Fibroblast of skin of abdomen (primary cell): ENCODE measurements around the gene ACTR6.
A peak's percentile ranks its signal among the peaks of the same experiment; 100 is the strongest.

Experiments used
- DNase-seq: peaks from one replicate; pipeline ENCODE4 v3.0.0-alpha.2; 2013

Gene ACTR6

GRCh38 chr12:100267603-100268281 lies 67.1 kb downstream of the ACTR6 start:
- DNase-seq, result peak; percentile 14

GRCh38 chr12:100268835-100269564 lies 68.4 kb downstream of the ACTR6 start:
- DNase-seq, result peak; percentile 10

DNA sequence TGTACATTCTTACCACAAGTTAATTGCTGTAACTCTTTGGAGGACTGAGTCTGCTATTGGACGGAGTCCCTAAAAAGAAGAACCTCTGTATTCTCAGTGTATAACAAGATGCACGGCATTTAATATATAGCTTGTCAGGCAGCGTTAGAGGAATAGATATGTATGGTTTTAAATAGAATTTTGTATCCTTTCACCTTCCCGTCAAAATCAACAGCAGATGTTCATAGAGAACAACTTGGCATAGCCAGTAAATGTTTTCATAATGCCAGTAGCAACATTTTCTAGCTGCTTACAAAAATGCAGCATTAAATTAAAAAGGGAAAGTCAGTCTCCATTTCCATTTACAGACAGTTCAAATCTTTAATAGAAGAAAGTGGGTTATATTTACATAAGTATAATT lies 73.2 kb downstream of the ACTR6 start:
- DNase-seq, result no peak
